HEK293 (cell line): Measurements from ENCODE around the gene TMPRSS12.

ENCODE experiments used
- SETDB1 ChIP-seq: IDR thresholded peaks from one replicate; pipeline ENCODE4 v1.6.1; 2017; ENCODE audit warnings: mild to moderate bottlenecking, low read length, moderate library complexity, mixed read lengths; ENCODE audit not compliant: insufficient read length
- YY2 ChIP-seq: fragments of 450-650 bp; formaldehyde crosslinking; IDR thresholded peaks from 2 replicates; pipeline ENCODE4 v1.5.1; 2016; ENCODE audit warnings: missing biosample characterization, missing genetic modification characterization
- ZNF133 ChIP-seq: fragments of 450-650 bp; formaldehyde crosslinking; IDR thresholded peaks from 2 replicates; pipeline ENCODE4 v1.5.1; 2016; ENCODE audit warnings: missing biosample characterization, missing genetic modification characterization
- TF ChIP-seq, protein P1 (sequence below): fragments of 450-650 bp; formaldehyde crosslinking; IDR thresholded peaks from 2 replicates; pipeline ENCODE4 v1.5.1; 2016; ENCODE audit warnings: missing biosample characterization, missing genetic modification characterization

DNA sequence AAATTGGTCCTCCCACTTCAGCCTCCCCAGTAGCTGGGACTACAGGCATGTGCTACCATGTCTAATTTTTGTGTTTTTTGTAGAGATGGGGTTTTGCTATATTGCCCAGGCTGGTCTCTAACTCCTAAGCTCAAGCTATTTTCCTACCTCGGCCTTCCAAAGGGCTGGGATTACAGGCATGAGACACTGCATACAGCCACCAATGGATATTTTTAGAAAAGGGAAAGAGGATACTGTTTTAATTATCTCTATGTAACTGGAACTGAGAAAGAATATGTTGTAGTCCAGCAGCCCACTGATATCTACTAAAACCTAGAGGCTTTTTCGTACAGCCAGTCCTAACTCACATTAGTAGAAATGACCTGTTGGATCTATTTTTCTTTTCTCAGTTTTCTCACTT, 6.2 kb downstream of the TMPRSS12 start:
- TF ChIP-seq ZNF133 (tag by site-specific recombination) (no peak), YY2 (tag by site-specific recombination) (no peak), SETDB1 (no peak)
- TF ChIP-seq, protein P1, sequence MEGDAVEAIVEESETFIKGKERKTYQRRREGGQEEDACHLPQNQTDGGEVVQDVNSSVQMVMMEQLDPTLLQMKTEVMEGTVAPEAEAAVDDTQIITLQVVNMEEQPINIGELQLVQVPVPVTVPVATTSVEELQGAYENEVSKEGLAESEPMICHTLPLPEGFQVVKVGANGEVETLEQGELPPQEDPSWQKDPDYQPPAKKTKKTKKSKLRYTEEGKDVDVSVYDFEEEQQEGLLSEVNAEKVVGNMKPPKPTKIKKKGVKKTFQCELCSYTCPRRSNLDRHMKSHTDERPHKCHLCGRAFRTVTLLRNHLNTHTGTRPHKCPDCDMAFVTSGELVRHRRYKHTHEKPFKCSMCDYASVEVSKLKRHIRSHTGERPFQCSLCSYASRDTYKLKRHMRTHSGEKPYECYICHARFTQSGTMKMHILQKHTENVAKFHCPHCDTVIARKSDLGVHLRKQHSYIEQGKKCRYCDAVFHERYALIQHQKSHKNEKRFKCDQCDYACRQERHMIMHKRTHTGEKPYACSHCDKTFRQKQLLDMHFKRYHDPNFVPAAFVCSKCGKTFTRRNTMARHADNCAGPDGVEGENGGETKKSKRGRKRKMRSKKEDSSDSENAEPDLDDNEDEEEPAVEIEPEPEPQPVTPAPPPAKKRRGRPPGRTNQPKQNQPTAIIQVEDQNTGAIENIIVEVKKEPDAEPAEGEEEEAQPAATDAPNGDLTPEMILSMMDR: no peak
